Stimulated activated naive CD4-positive, alpha-beta T cell (primary cell): Measurements from ENCODE around the gene MORC1.
"Not testable (repeated sequence)": the region's sequence is repeated elsewhere in the genome, so short reads cannot be mapped to it uniquely, and the experiment has no call there.

Experiments
- DNase-seq, 6 experiments: peaks; one replicate each; lab custom pipeline; 2025; lab: John Stamatoyannopoulos, UW

The MORC1 gene

DNA sequence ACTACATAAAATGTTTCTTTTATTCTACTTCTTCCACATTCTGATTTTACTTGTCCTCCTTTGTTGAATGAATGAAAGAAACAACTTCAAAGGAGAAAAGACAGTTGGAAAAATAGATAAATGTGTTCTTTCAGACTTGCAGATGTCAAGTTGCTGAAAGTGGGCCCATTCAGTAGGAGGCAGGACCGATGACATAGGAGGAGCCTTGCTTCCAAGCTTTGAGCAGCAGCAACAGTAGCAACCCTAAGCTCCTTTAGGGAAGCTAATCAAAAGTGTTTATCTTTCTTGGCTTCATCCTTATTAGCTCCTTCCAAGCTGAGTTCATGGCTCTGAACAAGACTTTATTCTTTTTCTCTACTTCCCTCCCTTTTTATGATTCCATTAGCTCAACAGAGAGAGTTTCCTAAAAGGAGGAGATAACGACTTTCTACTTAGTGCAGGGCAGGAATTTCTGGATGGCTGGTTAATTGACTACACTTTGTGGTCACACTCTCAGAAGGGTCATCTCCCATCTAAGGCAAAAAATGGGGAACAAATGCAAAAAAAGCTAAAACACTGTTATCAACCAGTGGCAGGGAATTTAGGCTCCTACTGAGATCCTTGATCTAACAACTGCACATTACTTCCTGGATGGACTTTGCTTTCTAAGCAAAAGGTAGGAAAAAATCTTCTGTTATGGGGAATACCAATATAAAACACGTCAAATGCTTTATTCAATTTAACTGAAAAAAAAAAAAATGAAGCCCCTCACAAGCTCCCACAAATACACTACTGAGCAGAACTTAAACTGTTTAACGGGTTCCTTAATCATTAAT is 4.8 kb downstream of the MORC1 start:
- DNase-seq, result no peak

DNA sequence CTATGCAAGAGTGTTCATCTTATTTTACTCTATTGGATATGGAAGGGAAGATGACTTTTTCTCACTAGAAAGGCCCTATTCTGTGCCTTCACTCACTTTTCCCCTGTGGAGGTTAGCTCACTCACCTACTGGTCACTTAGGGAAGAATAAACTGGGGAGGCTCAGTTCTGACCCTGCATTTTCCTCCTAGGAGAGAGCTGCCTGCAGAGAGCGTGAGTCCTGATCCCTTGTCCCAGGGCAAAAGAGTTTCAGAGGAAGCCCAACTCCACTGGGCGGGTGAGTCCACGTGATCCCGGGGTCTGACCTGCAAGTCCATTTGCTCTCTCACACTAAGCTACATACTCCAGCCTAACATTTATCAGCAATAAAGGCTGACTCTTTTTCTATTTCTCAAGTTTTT is 8.4 kb downstream of the MORC1 start:
- DNase-seq, result no peak

DNA sequence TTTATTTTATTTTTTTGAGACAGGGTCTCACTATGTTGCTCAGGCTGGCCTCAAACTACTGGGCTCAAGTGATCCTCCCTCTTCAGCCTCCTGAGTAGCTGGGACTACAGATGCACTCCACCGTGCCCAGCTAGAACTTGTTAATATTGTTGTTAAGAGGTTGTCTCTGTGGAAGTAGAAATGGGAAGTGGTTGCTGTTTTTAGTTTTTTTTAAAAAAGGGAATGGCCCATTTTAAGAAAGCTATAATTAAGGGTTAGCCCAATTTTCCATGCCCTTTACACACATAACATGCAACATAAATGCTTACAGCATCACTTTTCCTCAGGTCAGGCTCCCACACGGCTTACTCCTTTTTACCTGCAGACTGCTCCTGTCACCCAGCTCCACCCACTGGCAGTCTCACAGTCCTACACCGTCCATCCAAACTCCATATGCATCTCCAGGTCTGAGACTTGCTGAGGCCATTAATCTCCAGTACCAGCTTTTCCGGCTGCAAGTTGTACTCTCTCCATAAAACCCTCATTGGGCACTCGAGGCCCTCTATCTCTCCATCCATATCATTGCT is 19.8 kb downstream of the MORC1 start:
- no peak for DNase-seq

DNA sequence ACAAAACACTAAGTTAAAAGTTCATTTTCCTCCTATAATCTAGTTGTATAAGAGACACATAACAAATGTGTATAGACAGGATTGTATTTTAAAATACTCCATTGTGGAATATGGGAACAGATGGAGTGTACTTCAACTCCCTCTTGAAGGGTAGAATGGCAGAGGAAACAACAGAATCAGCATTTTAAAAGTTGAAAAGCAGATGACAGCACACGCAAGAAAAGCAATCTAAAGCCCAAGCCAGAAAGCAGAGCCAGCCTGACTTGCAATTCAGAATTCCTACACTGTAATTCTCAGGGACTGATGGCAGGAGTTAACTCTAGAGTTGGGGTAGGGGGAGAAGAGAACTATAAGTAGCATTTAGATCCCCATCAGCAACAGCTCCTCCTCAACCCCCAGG is 22.8 kb downstream of the MORC1 start:
- DNase-seq, result no peak

DNA sequence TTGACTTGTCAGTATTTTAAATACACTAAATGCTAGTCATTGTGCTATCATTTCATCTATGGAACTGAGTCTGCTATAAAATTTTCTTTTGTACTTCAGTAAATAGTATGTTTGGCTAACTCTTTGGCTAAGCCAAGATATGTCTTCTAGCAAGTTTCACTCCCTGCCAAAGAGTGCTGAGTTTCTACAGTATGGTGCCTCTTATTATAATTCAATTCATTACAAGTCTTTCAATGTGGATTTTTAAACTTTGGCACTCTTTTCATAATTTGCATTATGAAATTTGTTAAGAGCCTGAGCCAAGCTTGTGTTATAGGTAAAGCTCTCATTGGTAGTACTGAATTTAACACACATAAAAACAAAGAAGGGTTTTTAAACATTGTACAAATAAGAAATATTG is 24.4 kb downstream of the MORC1 start:
- no peak for DNase-seq

DNA sequence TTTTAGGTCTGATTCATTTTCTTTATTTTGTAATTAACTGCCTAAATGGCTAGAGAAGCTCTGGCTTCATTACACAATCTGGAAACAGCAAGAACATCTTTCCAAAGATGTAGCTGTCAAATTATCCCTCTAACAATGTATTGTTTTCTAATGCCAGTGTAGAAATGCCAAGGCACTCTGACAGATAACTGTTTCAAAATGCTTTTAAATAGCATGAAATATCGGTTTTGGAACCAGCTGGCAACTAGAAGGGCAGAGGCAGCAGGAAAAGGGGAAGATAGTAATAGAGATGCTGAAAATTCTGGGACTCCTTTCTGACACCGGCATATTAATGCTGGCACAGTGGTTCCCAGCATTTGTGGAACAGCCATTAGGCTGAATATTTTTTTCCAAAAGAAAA is 26.1 kb downstream of the MORC1 start:
- no peak for DNase-seq

DNA sequence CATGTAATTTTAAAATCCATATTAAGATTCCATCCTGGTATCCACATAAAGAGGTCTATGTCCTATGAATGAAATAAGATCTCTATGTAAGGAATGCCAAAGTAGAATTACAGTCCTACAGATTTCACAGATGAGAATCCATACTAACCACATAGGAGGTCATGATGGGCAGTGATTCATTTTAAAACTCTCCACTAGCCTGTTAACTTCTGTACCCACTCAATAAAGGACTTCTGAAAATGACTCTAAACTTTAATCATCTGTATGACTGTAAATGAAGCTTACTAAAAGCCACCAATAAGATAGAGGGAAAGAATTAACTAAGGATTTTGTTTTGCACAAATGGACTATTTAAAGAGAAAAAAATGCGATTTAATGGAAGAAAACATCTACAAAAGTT is 28.7 kb downstream of the MORC1 start:
- no peak for DNase-seq

DNA sequence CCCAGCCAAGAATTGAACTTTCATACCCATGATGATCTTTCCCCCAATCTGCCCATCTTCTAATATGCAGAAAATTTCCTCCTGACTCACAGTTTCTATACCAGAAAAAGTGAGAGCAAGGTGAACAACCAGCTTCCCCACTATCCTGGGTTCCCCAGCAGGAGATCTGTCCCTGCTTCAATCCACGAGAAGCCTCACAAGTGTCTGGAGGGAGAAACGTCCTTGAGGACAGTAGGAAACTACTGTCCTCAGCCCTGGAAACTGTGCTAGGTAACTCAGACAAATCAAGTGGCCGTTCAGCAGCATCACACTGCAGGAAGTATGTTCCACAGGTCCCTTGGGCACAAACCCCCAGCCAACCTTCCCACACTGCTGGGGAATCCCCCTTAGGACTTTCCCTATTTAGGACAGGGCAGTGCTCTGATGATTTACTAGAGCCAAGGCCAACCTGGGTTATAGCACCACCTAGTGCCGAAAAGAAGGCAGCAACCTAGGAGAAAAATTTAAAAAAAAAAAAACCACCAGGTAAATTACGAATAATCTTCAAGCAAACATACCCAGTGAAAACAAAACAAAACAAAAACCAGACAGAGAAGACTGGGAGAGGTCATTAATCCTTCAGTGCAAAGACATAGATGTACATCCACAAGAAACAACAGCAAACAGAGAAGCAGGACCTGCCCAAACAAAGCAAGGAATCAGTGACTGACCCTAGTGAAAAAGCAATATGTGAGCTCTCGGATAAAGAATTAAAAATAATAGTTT is 36.0 kb downstream of the MORC1 start:
- DNase-seq, result no peak

DNA sequence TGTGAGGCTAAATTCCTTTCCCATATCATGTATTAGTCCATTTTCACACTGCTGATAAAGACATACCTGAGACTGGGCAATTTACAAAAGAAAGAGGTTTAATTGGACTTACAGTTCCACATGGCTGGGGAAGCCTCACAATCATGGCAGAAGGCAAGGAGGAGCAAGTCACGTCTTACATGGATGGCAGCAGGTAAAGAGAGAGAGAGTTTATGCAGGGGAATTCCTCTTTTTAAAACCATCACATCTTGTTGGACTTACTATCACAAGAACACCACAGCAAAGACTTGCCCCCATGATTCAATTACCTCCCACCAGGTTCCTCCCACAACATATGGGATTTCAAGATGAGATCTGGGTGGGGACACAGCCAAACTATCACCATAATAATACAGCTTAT is 37.8 kb downstream of the MORC1 start:
- not testable (repeated sequence) for DNase-seq

DNA sequence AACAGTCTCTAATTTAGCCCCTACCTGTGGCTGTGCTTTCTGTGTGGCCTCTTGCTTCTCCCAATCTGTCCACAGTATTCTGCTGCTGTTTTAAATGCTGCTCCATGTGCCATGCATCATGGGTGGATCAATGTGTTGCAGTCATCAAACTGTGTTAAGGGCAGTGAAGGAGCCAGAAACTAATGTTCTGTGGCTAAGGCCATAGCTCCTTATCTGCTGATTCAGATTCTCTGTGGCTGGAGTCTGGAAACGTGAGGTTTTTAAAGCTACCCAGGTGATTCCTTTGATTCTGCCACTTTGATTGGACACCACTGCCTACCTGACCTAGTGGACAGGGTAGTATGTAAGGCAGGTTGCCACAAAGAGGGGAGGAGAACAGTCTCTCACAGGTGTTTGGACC is 44.8 kb downstream of the MORC1 start:
- DNase-seq, result no peak

DNA sequence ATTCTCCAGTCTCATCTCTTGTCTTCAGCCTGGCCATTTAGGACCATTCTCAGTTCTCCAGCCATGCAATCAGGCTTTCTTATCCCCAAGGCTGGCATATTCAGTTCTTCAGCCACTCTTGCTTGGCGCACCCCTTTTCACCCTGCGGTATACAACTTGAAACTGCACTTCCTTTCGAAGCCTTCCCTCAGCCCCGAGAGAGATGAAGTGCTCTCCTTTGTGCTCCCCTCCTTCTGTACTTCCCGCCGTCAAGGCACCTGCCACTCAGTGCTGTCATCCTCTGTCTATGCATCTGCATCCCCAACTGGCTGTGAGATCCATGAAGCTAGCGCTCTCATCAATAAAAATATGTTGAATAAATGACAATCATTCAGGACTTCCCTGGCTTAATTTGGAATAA is 45.7 kb downstream of the MORC1 start:
- DNase-seq, result peak in 1 of 6 experiments; percentile 6

DNA sequence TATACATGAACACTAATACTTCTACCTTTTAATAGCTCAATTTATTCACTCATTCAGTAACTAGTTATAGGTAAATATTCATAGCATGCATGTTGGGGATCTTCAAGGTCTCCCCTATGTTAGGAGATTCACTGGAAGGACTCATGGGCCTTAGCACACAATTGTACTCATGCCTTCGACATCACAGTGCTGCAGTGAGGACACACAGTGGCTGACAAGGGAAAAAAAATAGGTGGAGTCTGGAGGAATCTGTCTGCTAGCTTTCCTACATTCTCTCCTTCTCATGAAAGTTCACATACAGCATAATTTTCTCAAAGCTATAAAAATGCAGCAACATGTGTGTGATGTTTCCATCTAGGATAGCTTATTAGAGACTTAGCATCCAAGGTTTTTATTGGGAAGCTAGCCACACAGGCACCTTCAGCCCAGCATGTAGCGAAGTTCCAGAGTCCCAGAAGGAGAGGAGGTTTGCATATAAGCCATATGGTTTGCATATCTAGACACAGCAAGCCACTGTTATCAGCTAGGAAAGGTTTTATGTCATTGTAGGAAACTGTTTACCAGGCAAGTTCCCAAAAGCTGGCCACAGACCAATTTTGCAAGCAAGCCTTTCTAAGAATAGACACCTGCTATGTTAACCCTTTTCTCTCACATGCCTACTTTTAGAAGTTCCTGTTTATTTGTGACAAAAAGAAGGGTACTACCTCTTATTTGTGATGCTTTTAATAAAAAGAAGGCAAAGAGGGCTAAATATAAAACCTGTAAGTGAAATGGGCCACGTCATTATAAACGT is 46.4 kb downstream of the MORC1 start:
- no peak for DNase-seq

DNA sequence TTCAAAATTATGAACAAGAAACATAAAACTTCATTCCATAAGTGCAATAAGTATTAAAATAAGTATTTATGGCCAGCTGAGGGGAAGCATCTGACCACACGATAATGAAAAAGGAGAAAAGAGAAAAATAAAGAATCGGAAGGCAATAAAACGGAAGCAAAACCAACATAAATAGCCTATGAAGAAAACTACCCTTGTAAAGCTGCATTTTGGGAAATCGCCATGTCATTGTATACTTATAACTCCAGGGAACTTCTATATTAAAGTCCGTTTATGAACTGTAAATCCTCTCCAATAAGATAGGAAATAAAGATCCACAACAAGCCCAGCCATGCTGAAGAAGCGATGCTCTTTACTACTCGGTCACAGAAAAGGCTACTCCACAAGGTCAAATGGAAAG is 47.7 kb downstream of the MORC1 start:
- no peak for DNase-seq

DNA sequence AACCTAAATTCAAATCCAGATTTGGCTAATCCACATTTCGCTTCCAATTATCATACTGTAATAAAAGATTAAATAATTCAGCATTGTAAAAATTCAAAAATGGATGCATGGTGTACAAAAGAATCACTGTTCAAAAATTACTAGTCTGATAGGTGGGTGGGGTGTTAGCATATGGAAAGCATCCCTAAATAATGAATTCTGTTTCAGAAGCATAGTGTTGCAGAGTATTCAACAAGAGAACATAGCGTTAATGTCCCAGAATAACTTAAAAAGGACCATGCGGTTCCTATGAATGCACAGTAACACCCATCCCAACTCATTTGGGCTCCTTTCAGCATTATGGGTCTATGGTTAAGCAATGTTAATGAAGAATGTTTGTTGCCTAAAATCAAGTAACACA is 51.1 kb downstream of the MORC1 start:
- no peak for DNase-seq

DNA sequence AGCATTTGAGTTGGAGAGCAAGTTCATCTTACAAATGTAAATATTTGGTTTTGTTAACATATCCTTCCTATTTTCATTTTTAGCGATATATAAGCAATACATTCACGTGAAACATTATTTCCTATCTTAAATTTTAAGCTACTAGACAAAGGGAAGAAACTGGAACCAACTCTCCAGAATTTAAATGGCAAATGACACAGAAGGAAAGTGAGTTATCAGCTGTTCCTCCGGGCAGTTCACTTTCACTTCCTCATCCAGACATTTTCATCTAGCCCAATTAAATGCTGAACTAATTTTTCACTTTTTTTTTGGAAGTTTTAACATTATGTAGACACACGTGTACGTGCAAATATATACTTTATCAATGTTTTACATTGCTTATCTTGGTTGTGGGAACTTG is 58.7 kb downstream of the MORC1 start:
- no peak for DNase-seq

DNA sequence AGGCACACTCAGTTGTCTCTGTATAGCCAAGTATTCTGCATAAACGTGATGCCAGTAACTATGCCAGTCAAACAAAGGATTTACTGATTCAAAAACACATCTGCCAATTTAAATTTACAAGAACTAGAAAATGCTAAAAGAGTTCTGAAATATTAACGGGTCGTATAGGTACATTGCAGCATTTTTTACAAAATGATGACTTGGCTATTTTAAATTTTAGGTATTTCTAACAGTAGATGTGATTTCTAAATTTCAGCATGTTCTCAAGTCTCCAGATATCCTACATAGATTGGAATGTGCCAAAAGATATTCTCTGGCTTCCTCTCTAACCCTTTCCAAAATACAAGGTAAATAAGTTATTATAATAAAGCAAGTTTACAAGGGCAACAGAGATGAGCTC is 60.3 kb downstream of the MORC1 start:
- DNase-seq, result no peak

DNA sequence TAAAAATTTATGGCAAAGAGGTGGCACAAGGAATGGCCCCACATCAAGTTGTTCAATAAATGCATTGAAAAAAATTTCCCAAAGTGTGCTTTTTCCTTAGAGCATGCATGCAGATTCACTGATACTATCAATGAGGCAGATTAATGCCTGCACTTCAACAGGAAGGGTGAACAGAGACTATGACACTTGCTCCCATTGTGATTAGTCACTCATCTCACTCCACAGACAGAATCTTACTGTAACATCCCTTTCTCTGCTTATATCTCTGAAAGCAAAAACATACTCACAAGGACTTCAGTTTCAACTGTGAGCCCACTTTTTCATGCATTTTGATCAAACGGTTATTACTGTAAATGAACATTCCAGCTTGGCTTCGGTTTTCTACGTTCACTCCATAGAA is 60.9 kb downstream of the MORC1 start:
- DNase-seq, result no peak

DNA sequence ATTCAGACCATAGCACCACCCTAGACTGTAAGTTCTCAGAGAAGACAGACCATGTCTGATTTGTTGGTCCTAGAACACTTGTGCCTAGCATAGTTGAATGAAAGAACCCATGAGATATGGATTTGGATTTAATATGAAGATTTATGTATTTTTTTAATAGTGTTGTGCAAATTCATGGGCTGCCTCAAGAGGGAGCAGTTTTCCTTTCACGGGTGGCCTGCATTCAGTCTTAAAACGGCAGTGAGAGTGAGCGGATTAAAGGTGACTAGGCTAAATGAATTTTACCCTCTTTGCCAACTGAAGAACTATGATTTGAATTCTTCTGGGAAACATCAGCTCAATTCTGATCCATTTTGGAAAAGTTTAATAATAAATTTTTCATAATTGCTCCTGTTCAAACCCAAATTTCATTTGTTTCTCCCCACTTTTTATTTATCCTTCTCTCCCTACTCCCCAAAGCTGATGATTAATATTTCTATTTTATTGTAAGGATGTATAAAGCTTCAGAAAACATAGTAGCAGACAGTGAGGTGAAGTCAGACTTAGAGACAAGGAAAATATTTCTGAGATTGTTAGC is 67.3 kb downstream of the MORC1 start:
- DNase-seq, result peak in 2 of 6 experiments; percentile 10 to 11

DNA sequence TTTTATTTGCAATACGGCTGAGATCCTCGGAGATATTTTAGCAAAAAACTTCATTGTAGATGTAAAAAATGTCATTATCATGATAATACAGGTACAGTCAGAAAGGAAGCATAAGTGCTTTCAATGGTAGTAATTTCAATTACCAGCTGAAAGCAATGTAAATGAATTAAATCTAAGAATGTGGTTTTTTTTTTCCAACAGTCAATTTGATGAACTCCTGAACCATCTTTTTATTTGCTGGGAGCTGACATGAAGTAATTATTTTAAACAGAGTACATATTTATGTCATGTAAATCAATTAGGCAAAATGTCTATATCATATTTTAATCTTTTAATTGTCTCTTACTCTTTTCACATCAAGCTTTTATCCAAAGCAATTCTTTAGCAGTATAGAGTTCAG is 70.6 kb downstream of the MORC1 start:
- DNase-seq, result no peak

DNA sequence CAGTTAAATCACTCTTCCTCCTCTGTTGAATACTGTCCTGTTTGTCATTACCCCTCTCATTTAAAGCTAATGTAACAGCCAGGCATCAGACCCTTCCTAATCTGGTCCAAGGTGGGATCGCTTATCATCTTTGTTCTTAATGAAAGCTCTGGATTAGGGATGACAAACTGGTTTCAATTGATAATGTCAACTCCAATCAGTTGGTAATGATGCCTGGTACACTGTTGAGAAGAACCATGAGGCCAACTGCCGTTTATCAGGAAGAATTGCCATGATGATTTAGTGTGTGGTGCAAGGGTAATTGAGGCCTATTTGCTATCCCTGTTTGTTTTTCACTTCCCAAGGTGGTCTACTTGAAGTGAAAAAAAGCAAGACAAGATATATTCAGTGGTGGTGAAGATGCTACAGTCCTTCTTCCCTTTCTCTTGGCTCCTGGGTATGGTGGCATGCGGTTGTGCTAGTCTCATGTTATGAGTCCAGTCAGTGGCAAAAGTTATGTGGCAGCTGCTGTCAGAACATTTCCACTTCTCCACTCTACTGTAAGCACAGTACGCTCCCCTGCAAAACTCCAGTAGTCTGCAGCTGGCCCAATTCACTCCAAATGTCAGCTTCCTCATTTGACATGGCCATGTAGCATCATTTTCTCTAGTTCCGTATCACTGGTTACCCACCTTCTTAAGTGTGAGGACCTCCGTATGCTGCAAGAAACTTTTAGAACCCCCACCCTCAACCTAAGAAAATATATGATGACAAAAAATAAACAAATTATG is 72.5 kb downstream of the MORC1 start:
- no peak for DNase-seq

DNA sequence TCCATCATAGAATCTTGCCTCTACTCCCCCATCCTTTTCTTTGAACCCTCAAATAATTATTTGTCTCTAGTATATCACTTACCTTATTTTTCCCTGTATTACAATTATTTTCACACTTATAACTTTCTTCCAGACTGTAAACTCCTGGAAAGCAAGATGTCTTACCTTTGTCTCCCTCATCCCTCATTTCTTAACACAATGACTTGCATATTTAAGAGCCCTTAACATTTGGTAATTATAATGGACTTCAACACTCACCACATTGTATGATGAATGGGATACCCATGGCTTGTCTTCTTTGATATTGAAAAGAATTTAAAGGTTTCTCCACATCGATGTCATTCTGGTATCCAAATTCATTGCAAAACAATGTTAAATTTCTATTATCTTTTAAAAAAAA is 82.9 kb downstream of the MORC1 start:
- no peak for DNase-seq
